Measurements from ENCODE around the gene PYURF. TPM values are rescaled to one million over a fixed set of nuclear protein-coding genes. Genes with fewer than 3 reads are reported as not detected.

PYURF gene
- total RNA-seq, 1 experiment from 2014 or later: 143 TPM

GRCh38 chr4:88516746-88517145 is 6.8 kb downstream of the PYURF start:
- DNase-seq (no peak), ATAC-seq (no peak)
- intact Hi-C loops (cut with micrococcal nuclease): loop anchor here (5.0 kb wide), 2 partner anchors 484 to 664 kb away; no protein-coding TSS in a partner anchor

GRCh38 chr4:88514557-88515511 is 8.7 kb downstream of the PYURF start:
- ATAC-seq: peak; percentile 64

More at GRCh38 chr4:88516746-88517145, 6.8 kb downstream of the PYURF start:
- TF ChIP-seq EZH2phosphoT487 (IDR thresholded peaks at IDR 0.05; ENCODE audit: borderline replicate concordance, low read length) (no peak), CTCF (conservative IDR thresholded peaks at IDR 0.05; ENCODE audit: low read depth, low read length) (no peak), EZH2 (IDR thresholded peaks at IDR 0.05; ENCODE audit: low read length, unreplicated experiment) (no peak)
- H4K20me1 ChIP-seq (ENCODE audit: low read length): peaks cover 8% of the 10 kb centered on the region; the same call in 1 of the 2 replicates
- no peak overlapping the region for H3K9ac ChIP-seq (ENCODE audit: low read length)
- no peaks in the 10 kb centered on the region for H3K9me2 ChIP-seq (replicated peaks; ENCODE audit: low read length)
- H3K36me3 ChIP-seq (ENCODE audit: low read depth, low read length): peaks cover 13% of the 10 kb centered on the region
- H2AFZ ChIP-seq (ENCODE audit: low read length): no peak overlapping the region
- ChIA-PET CTCF (no interaction called here), POLR2A (ENCODE audit: unreplicated experiment) (no interaction called here)
- H3F3A ChIP-seq (ENCODE audit: low read length, unreplicated experiment): no peaks in the 10 kb centered on the region
- no peaks in the 10 kb centered on the region for H3K9me3 ChIP-seq (ENCODE audit: low read length)
- no peak overlapping the region for H3K4me2 ChIP-seq (ENCODE audit: low read length)
- 0 out of 2 replicates have a peak, but pooled peaks cover 5% of the 10 kb centered on the region for H3K4me1 ChIP-seq (ENCODE audit: insufficient read depth, low read length)
- H3K27ac ChIP-seq (ENCODE audit: low read length): no peak overlapping the region
- H3K27me3 ChIP-seq (ENCODE audit: low read length): no peaks in the 10 kb centered on the region
- H3K4me3 ChIP-seq (ENCODE audit: low read length): no peak overlapping the region
- no TSS peak for BruUV-seq (replicated peaks)
- H3K79me2 ChIP-seq (ENCODE audit: low read length): peaks cover 9% of the 10 kb centered on the region

More at GRCh38 chr4:88514557-88515511, 8.7 kb downstream of the PYURF start:
- POLR2A ChIA-PET (ENCODE audit: unreplicated experiment): no interaction called here
- H3K4me3 ChIP-seq (ENCODE audit: low read length): no peak overlapping the region
- H4K20me1 ChIP-seq (ENCODE audit: low read length): no peaks in the 10 kb centered on the region
- H3K79me2 ChIP-seq (ENCODE audit: low read length): no peaks in the 10 kb centered on the region
- H3K36me3 ChIP-seq (ENCODE audit: low read depth, low read length): no peaks in the 10 kb centered on the region
- no peaks in the 10 kb centered on the region for H3K9me2 ChIP-seq (replicated peaks; ENCODE audit: low read length)
- no peak overlapping the region for H3K27ac ChIP-seq (ENCODE audit: low read length)
- H2AFZ ChIP-seq (ENCODE audit: low read length): no peak overlapping the region
- H3K4me1 ChIP-seq (ENCODE audit: insufficient read depth, low read length): peaks cover 9% of the 10 kb centered on the region; the same call in 1 of the 2 replicates
- H3K9me3 ChIP-seq (ENCODE audit: low read length): no peaks in the 10 kb centered on the region
- H3F3A ChIP-seq (ENCODE audit: low read length, unreplicated experiment): no peaks in the 10 kb centered on the region
- no peak overlapping the region for H3K9ac ChIP-seq (ENCODE audit: low read length)
- H3K27me3 ChIP-seq (ENCODE audit: low read length): no peaks in the 10 kb centered on the region
- TF ChIP-seq EZH2phosphoT487 (IDR thresholded peaks at IDR 0.05; ENCODE audit: borderline replicate concordance, low read length): no peak
- TF ChIP-seq EZH2 (IDR thresholded peaks at IDR 0.05; ENCODE audit: low read length, unreplicated experiment): no peak
- no peak for TF ChIP-seq CTCF (conservative IDR thresholded peaks at IDR 0.05; ENCODE audit: low read depth, low read length)
- intact Hi-C loops (cut with micrococcal nuclease): loop anchor here (1.0 to 5.0 kb wide), 7 partner anchors 58 to 663 kb away; partner anchors contain the start of genes HERC5, HERC6 and PPM1K
- CTCF ChIA-PET: interaction anchor here (0.5 to 2.3 kb wide), 9 partner anchors 57 to 1324 kb away, joined by 3 to 35 read pairs (median 5); partner anchors contain the start of genes HERC5 and HERC6
- DNase-seq: peak; percentile 28
- BruUV-seq (replicated peaks): no TSS peak
- H3K4me2 ChIP-seq (ENCODE audit: low read length): peak overlapping the region; percentile 63

Data from PC-3 (cell line).